ENCODE results near the gene ZNF175.

ZNF175 gene

GRCh38 chr19:51570962-51571575 is at the start of gene ZNF175:
Gene ZNF175, plus strand, starts transcription at chr19:51571283. Its CDS starts 2,047 bp downstream, at chr19:51573330.
- DNase-seq = peak; percentile 98

GRCh38 chr19:51521357-51521756 is 49.7 kb upstream of the ZNF175 start:
- no peak for DNase-seq

- no peak for DNase-seq
Measured at GRCh38 chr19:51521781-51522180, 49.3 kb upstream of the ZNF175 start.

- DNase-seq = peak; percentile 56
Measured at GRCh38 chr19:51524666-51525264, 46.3 kb upstream of the ZNF175 start.

GRCh38 chr19:51525651-51526050 is 45.4 kb upstream of the ZNF175 start:
- DNase-seq = peak; percentile 63

GRCh38 chr19:51529301-51529700 is 41.8 kb upstream of the ZNF175 start:
- DNase-seq = no peak

- DNase-seq = no peak
Measured at GRCh38 chr19:51530616-51531015, 40.5 kb upstream of the ZNF175 start.

- peak; percentile 91 for DNase-seq
Measured at GRCh38 chr19:51531349-51532315, 39.5 kb upstream of the ZNF175 start, which contains the start of gene SIGLEC6. Gene SIGLEC6, minus strand, starts transcription at chr19:51531670. Its CDS starts 22 bp downstream, at chr19:51531648.

GRCh38 chr19:51535535-51535934 is 35.5 kb upstream of the ZNF175 start:
- DNase-seq = no peak

GRCh38 chr19:51539821-51540366 is 31.2 kb upstream of the ZNF175 start:
- no peak for DNase-seq

- peak; percentile 55 for DNase-seq
Measured at GRCh38 chr19:51541458-51542357, 29.4 kb upstream of the ZNF175 start.

GRCh38 chr19:51542699-51543098 is 28.4 kb upstream of the ZNF175 start:
- DNase-seq = no peak

GRCh38 chr19:51544038-51544437 is 27.0 kb upstream of the ZNF175 start:
- no peak for DNase-seq

GRCh38 chr19:51546107-51546649 is 24.9 kb upstream of the ZNF175 start:
- peak; percentile 42 for DNase-seq

- DNase-seq = peak; percentile 100
Measured at GRCh38 chr19:51546650-51547396, 24.3 kb upstream of the ZNF175 start.

- DNase-seq = peak; percentile 96
Measured at GRCh38 chr19:51547397-51548212, 23.5 kb upstream of the ZNF175 start.

- peak; percentile 63 for DNase-seq
Measured at GRCh38 chr19:51548213-51548651, 22.9 kb upstream of the ZNF175 start.

GRCh38 chr19:51548891-51549305 is 22.2 kb upstream of the ZNF175 start:
- DNase-seq = no peak

GRCh38 chr19:51549533-51550324 is 21.4 kb upstream of the ZNF175 start:
- peak; percentile 82 for DNase-seq
